K562 (cell line): ENCODE results near the gene RAB1B. TPM values are rescaled to one million over a fixed set of nuclear protein-coding genes. Genes with fewer than 3 reads are reported as not detected.
A peak's percentile ranks its signal among the peaks of the same experiment; 100 is the strongest.

ENCODE experiments used
- ARID2 ChIP-seq: fragments of 450-650 bp; IDR thresholded peaks from 2 replicates; pipeline ENCODE4 v1.6.1; 2017; ENCODE audit warnings: antibody characterized with exemption, mild to moderate bottlenecking
- ELF1 ChIP-seq: fragments of 200-800 bp; sonication (Bioruptor generic); IDR thresholded peaks from 2 replicates; pipeline ENCODE4 v1.6.1; 2016; ENCODE audit warnings: missing genetic modification characterization, missing compliant biosample characterization
- FOXK1 ChIP-seq: sonication (generic); formaldehyde crosslinking; IDR thresholded peaks from 2 replicates; pipeline ENCODE4 v1.8.0; 2022; ENCODE audit warnings: missing genetic modification reagents, mild to moderate bottlenecking, borderline replicate concordance
- HCFC1 ChIP-seq: IDR thresholded peaks from 2 replicates; pipeline ENCODE4 v1.6.1; 2012; ENCODE audit warnings: low read depth, low read length, improper control_type of control experiment
- JUN ChIP-seq, 2 experiments: sonication (generic) in 1 of 2; formaldehyde crosslinking in 1 of 2; IDR thresholded peaks; 2 replicates each; pipeline versions ENCODE4 v1.6.1 to v1.8.0; 2012 to 2022; ENCODE audit warnings: borderline replicate concordance in 2 of 2, mild to moderate bottlenecking in 2 of 2, improper control_type of control experiment in 1 of 2, low read depth in 1 of 2, low read length in 1 of 2, missing genetic modification reagents in 1 of 2
- JUND ChIP-seq, 2 experiments: IDR thresholded peaks; 2 replicates in 1 of 2; 3 replicates in 1 of 2; pipeline ENCODE4 v1.6.1; 2011; ENCODE audit warnings: borderline replicate concordance in 2 of 2, low read depth in 2 of 2, low read length in 2 of 2, improper control_type of control experiment in 1 of 2, missing biosample characterization in 1 of 2, missing genetic modification characterization in 1 of 2, missing genetic modification reagents in 1 of 2
- POLR2B ChIP-seq: fragments of 450-650 bp; IDR thresholded peaks from 2 replicates; pipeline ENCODE4 v1.6.1; 2018; ENCODE audit warnings: low read depth; ENCODE audit not compliant: partially characterized antibody
- RBM17 ChIP-seq: fragments of 200-400 bp; formaldehyde crosslinking; IDR thresholded peaks from 2 replicates; pipeline ENCODE4 v1.6.1; 2017; ENCODE audit warnings: low read depth, mild to moderate bottlenecking, low read length, borderline replicate concordance
- SIN3B ChIP-seq: fragments of 450-650 bp; IDR thresholded peaks from 2 replicates; pipeline ENCODE4 v1.6.1; 2017; ENCODE audit warnings: low read depth, mild to moderate bottlenecking, moderate library complexity
- TCF7L2 ChIP-seq: fragments of 150-350 bp; IDR thresholded peaks from 2 replicates; pipeline ENCODE4 v1.6.1; 2016; ENCODE audit warnings: low read depth, mild to moderate bottlenecking, low read length, moderate library complexity
- TGIF2 ChIP-seq: sonication (generic); formaldehyde crosslinking; IDR thresholded peaks from 2 replicates; pipeline ENCODE4 v1.8.1; 2022; ENCODE audit warnings: mild to moderate bottlenecking, missing genetic modification reagents, moderate library complexity
- YY1 ChIP-seq, 3 experiments: IDR thresholded peaks; 2 replicates each; pipeline ENCODE4 v1.6.1; 2011; ENCODE audit warnings: low read length in 2 of 3, mild to moderate bottlenecking in 2 of 3, moderate library complexity in 2 of 3, borderline replicate concordance in 1 of 3, control low read depth in 1 of 3, low read depth in 1 of 3; ENCODE audit not compliant: insufficient read depth in 3 of 3, insufficient replicate concordance in 2 of 3, control insufficient read depth in 1 of 3, insufficient read length in 1 of 3; ENCODE audit errors: extremely low read depth in 1 of 3
- ZEB2 ChIP-seq: fragments of 450-650 bp; IDR thresholded peaks from 2 replicates; pipeline ENCODE4 v1.6.1; 2016
- ZKSCAN8 ChIP-seq: fragments of 200-800 bp; sonication (Bioruptor generic); IDR thresholded peaks from 2 replicates; pipeline ENCODE4 v1.6.1; 2016; ENCODE audit warnings: missing genetic modification characterization, missing compliant biosample characterization
- polyA plus RNA-seq, 8 experiments: library from polyadenylated mRNA; depleted of rRNA in 4 of 8; stranded (reverse) in 5 of 8; unstranded in 3 of 8; fragments of >200 nt; fragmentation: Nextera tagmentation in 2 of 8; fragmentation: Illumina TruSeq in 1 of 8; extraction: Ambion mirVana in 2 of 8; extraction: Trizol in 1 of 8; gene quantifications; 2 replicates each; pipeline versions ENCODE4 v1.2.1 to v1.2.3, GENCODE V29; 2011 to 2014; ENCODE audit warnings: inconsistent platforms in 1 of 8, missing spikeins in 1 of 8
- total RNA-seq, 7 experiments: library from RNA; depleted of rRNA in 6 of 7; stranded (reverse); fragments of >200 nt in 6 of 7; fragmentation: Illumina TruSeq in 2 of 7; extraction: Trizol in 2 of 7; gene quantifications; 2 replicates each; pipeline versions ENCODE4 v1.2.1 to v1.2.3, GENCODE V29; 2011 to 2021; ENCODE audit warnings: low replicate concordance in 1 of 7
- TF ChIP-seq, protein P1 (sequence below): sonication (generic); formaldehyde crosslinking; IDR thresholded peaks from 2 replicates; pipeline ENCODE4 v1.8.1; 2023; ENCODE audit warnings: mild to moderate bottlenecking, missing genetic modification reagents
- TF ChIP-seq, protein P2 (sequence below): sonication (generic); formaldehyde crosslinking; IDR thresholded peaks from 2 replicates; pipeline ENCODE4 v1.8.0; 2022; ENCODE audit warnings: mild to moderate bottlenecking, missing genetic modification reagents, borderline replicate concordance
- TF ChIP-seq, protein P3 (sequence below), 2 experiments: fragments of 450-650 bp; conservative IDR thresholded peaks; 2 replicates each; pipeline ENCODE4 v1.6.1; 2017; ENCODE audit warnings: mild to moderate bottlenecking in 2 of 2, moderate library complexity in 2 of 2
- TF ChIP-seq, protein P4 (sequence below): sonication (generic); formaldehyde crosslinking; IDR thresholded peaks from 2 replicates; pipeline ENCODE4 v1.9.0; 2022; ENCODE audit warnings: mild to moderate bottlenecking, missing genetic modification reagents

RAB1B gene
- total and polyA plus RNA-seq, 9 of the 15 experiments (the other 6 are each of a cell fraction or from before 2014, with no cell fraction given) = 5.6 to 146 (median 98.6) TPM

DNA sequence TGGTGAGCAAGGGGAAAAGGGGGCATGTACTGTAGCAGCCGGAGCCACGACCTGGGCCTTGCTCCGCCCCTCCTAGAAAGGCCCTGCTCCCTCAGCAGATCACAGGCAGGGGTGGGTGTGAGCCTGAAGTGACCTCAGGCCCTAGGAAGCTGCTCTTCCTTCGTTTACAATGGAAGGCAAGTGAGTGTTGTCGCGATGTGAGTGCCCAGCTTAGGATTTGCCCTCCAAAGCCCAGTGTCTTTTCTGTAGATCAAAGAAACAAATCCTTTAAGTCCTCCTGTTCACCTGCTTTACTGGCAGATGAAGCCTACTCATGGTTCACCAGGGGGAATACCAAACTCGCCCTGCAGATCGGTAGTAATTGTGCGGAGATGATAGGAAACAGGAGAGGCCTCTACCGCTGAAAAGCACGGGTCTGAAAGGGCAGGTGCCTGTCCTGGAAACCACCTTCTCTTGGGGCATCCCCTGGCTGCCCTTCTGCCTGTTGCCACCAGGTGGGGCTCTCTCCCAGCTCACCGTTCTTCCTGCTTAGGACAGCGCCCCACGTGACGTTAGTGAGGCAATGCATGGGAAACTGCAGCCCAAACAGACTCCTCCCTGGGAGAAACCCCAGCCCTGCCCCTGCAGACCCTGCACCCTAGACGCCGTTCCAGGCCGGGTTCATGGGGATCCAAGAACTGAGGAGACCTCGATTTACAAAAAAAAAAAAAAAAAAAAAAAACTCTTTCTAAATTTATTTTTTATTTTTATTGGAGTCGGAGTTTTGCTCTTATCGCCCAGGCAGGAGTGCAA, 45.9 kb upstream of the RAB1B start (continued):
- TF ChIP-seq, protein P1, sequence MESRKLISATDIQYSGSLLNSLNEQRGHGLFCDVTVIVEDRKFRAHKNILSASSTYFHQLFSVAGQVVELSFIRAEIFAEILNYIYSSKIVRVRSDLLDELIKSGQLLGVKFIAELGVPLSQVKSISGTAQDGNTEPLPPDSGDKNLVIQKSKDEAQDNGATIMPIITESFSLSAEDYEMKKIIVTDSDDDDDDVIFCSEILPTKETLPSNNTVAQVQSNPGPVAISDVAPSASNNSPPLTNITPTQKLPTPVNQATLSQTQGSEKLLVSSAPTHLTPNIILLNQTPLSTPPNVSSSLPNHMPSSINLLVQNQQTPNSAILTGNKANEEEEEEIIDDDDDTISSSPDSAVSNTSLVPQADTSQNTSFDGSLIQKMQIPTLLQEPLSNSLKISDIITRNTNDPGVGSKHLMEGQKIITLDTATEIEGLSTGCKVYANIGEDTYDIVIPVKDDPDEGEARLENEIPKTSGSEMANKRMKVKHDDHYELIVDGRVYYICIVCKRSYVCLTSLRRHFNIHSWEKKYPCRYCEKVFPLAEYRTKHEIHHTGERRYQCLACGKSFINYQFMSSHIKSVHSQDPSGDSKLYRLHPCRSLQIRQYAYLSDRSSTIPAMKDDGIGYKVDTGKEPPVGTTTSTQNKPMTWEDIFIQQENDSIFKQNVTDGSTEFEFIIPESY = 0 out of 2 replicates have a peak, but pooled peaks have one; percentile 25
- TF ChIP-seq, protein P2, sequence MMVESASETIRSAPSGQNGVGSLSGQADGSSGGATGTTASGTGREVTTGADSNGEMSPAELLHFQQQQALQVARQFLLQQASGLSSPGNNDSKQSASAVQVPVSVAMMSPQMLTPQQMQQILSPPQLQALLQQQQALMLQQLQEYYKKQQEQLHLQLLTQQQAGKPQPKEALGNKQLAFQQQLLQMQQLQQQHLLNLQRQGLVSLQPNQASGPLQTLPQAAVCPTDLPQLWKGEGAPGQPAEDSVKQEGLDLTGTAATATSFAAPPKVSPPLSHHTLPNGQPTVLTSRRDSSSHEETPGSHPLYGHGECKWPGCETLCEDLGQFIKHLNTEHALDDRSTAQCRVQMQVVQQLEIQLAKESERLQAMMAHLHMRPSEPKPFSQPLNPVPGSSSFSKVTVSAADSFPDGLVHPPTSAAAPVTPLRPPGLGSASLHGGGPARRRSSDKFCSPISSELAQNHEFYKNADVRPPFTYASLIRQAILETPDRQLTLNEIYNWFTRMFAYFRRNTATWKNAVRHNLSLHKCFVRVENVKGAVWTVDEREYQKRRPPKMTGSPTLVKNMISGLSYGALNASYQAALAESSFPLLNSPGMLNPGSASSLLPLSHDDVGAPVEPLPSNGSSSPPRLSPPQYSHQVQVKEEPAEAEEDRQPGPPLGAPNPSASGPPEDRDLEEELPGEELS (CRISPR knock-in tag) = no peak
- peak; percentile 40; the same call in 1 of the 2 replicates for TF ChIP-seq HCFC1
- TF ChIP-seq ZKSCAN8 = no peak
- TF ChIP-seq TCF7L2 = 0 out of 2 replicates have a peak, but pooled peaks have one; percentile 28
- peak; percentile 84 for TF ChIP-seq JUND (IDR thresholded peaks at IDR 0.05; ENCODE audit: borderline replicate concordance, low read depth, low read length)
- TF ChIP-seq JUND (tag; IDR thresholded peaks at IDR 0.05; ENCODE audit: borderline replicate concordance, low read depth, low read length) = peak; percentile 17; the same call in 1 of the 3 replicates
- TF ChIP-seq ELF1 = peak; percentile 77
- TF ChIP-seq JUN (IDR thresholded peaks at IDR 0.05; ENCODE audit: borderline replicate concordance, low read depth, low read length) = peak; percentile 75; the same call in 1 of the 2 replicates
- no peak for TF ChIP-seq JUN (CRISPR knock-in tag; IDR thresholded peaks at IDR 0.05; ENCODE audit: borderline replicate concordance)
- TF ChIP-seq FOXK1 = no peak
- TF ChIP-seq POLR2B = no peak
- TF ChIP-seq, protein P3, sequence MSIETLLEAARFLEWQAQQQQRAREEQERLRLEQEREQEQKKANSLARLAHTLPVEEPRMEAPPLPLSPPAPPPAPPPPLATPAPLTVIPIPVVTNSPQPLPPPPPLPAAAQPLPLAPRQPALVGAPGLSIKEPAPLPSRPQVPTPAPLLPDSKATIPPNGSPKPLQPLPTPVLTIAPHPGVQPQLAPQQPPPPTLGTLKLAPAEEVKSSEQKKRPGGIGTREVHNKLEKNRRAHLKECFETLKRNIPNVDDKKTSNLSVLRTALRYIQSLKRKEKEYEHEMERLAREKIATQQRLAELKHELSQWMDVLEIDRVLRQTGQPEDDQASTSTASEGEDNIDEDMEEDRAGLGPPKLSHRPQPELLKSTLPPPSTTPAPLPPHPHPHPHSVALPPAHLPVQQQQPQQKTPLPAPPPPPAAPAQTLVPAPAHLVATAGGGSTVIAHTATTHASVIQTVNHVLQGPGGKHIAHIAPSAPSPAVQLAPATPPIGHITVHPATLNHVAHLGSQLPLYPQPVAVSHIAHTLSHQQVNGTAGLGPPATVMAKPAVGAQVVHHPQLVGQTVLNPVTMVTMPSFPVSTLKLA (conservative IDR thresholded peaks at IDR 0.05) = peak in 1 of 2 experiments; percentile 79; a peak in 3 of 4 replicates
- TF ChIP-seq YY1 (IDR thresholded peaks at IDR 0.05; ENCODE audit: borderline replicate concordance in 1 of 3, control insufficient read depth in 1 of 3, extremely low read depth in 1 of 3, insufficient read depth in 3 of 3, insufficient read length in 1 of 3, insufficient replicate concordance in 2 of 3, low read depth in 1 of 3, low read length in 2 of 3) = peak in 1 of 3 experiments; percentile 21
- no peak for TF ChIP-seq RBM17
- peak; percentile 85 for TF ChIP-seq ARID2
- no peak for TF ChIP-seq ZEB2
- TF ChIP-seq SIN3B = no peak
- TF ChIP-seq, protein P4, sequence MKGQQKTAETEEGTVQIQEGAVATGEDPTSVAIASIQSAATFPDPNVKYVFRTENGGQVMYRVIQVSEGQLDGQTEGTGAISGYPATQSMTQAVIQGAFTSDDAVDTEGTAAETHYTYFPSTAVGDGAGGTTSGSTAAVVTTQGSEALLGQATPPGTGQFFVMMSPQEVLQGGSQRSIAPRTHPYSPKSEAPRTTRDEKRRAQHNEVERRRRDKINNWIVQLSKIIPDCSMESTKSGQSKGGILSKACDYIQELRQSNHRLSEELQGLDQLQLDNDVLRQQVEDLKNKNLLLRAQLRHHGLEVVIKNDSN = peak; percentile 95
- no peak for TF ChIP-seq TGIF2 (CRISPR knock-in tag)
